NCI-H146 treated with DMSO at 0.1 percent for 48 hours (cell line): ENCODE results near the gene SLC7A4.
"Not testable (repeated sequence)": the region's sequence is repeated elsewhere in the genome, so short reads cannot be mapped to it uniquely, and the experiment has no call there.

ENCODE experiments used
- DNase-seq: peaks from one replicate; lab custom pipeline; 2025; ENCODE audit not compliant: unreplicated experiment; lab: John Stamatoyannopoulos, UW

Gene SLC7A4

DNA sequence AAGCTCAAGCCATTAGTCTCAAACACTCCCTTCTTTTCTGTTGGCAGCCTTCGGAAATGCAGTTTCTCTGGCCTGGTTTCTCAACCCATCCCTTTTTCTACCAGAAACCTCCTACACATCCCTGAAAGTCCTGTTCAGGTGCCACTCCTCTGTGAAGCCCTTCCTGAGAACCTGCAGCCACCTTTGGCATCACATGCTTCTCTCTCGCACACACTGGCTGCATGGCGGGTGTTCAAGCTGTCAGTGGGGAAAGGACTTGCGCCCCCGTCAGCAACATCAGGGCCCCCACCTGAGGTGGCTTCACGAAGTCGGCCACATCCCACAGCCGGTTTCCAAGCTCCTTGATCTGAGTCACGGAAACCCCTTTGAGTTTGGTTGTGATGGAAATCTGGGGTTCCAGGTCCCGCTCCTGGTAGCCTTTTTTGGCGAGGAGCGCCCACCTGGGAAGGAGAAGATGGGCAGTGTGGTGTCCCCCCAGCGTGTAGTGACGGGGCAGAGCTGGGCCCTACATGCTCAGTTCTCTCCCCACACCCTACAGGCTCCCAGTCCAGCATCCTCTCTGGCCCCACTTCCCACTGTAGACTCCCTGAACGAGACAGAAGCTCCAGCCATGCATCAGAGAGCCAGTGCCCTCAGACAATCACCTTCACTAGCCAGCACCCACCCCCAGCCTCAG lies 11.6 kb upstream of the SLC7A4 start:
- DNase-seq: no peak

DNA sequence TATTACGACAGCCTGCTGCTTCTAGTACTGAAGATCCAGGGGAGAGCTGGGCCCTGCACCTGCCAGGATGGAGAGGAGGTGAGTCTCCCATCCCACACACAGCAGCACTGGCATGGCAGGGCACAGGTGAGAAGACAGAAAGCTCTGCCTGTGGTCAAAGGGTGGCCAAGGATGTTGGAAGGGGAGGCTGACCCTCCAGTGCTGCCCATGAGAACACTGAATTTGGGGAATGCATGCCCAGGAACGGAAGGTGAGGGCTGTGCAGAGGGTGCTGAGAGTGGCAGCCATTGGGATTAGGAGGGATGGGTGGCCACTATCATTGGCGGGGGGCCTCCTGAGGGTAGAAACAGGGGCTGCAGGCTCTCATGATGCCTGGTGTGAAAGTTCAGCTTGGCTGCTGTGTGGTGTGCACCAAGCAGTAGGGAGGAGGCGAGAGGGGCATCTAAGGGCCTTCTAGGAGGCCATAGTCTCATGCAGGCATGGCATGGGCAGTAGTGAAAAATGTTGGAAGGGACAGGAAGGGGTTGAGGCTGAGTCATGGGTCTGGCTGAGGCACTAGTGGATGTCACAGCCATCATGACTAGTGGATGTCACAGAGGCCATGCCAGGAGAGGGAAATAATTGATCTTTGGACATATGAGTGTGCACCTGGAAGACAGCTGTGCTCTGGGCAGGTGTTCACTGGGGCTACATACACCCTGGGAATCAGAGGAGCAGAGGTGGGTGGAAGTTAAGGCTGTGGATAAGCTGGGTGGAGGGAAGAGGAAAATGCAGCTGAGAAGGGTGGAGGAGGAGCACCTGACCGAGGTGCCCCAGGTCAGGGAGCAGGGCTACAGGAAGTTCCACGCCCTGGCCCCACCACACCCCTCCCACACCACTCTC lies 10.9 kb upstream of the SLC7A4 start:
- DNase-seq: no peak

DNA sequence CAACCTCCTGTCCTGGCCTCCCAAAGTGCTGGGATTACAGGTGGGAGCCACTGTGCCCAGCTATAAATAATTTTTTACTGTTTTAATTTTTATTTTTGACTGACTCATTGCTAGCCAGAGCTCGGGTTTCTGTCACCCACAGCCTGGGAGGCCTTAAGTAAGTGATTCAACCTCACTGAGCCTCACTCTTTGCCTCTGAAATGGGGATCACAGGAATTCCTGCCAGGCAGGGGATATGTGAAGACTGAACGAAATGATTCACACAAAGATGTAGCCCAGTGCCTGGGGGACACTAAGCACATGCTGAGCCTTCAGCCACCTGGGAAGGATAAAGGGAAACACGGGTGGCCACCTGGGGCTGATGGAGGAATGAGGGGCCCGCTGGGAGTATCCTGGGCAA lies 9.6 kb upstream of the SLC7A4 start:
- DNase-seq: no peak

DNA sequence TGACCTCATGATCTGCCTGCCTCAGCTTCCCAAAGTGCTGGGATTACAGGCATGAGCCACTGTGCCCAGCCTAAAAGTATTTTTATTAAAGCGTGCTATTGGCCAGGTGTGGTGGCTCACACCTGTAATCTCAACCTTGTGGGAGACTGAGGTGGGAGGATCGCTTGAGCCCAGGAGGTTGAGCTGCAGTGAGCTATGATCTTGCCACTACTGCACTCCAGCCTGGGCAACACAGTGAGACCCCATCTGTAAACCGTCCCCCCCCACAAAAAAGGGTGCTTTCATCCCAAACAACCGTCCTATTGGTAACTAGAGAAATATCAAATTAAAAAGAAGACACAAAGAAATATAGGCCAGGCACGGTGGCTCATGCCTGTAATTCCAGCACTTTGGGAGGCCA lies 6.8 kb upstream of the SLC7A4 start:
- DNase-seq: not testable (repeated sequence)

DNA sequence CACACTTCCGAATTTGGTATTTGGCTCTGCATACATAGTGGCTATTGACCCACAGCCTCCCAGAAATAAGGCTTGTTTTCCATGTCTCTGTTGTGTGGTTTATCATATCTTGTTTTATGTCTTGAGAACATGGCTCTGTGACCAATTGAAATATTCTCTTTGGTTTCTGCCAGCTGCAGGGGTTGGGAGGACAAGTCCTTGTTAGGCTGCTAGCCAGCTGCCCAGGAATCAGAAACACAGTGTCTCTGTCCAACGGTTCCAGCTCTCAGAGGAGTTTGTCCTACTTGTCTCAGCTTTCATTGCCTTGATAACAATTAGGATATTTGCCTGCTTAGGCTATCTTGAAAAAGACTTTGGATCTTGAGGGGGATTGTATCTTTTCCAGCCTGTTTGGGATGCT lies 6.0 kb upstream of the SLC7A4 start:
- no peak for DNase-seq

DNA sequence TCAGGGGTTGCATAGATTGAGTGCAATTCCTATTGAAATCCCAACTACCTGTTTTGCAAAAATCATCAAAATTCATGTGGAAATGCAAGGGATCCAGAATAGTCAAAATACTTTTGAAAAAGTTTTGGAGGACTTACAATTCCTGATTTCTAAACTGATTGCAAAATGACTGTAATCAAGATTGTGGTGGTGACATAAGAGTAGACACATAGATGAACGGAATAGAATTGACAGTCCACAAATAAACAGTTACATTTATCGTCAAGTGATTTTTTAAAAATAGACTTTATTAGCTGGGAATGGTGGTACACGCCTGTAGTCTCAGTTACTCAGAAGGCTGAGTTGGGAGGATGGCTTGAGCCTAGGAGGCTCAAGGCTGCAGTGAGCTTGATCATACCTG lies 2.6 kb upstream of the SLC7A4 start:
- DNase-seq: no peak

DNA sequence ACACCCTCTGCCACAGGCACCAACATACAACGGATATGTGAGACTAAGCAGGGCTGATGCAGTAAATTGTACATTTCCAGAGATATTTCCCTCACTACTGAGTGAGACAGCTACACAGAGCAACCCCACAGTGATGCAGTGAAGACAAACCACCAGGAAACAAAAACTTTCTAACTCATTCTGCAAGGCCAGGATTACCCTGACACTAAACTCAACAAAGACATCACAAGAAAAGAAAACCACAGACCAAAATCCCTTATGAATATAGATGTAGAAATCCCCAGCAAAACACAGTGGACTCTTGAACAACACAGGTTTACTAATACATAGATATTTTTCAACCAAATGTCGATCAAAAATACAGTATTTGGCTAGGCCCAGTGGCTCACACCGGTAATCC lies 1.5 kb upstream of the SLC7A4 start:
- no peak for DNase-seq

DNA sequence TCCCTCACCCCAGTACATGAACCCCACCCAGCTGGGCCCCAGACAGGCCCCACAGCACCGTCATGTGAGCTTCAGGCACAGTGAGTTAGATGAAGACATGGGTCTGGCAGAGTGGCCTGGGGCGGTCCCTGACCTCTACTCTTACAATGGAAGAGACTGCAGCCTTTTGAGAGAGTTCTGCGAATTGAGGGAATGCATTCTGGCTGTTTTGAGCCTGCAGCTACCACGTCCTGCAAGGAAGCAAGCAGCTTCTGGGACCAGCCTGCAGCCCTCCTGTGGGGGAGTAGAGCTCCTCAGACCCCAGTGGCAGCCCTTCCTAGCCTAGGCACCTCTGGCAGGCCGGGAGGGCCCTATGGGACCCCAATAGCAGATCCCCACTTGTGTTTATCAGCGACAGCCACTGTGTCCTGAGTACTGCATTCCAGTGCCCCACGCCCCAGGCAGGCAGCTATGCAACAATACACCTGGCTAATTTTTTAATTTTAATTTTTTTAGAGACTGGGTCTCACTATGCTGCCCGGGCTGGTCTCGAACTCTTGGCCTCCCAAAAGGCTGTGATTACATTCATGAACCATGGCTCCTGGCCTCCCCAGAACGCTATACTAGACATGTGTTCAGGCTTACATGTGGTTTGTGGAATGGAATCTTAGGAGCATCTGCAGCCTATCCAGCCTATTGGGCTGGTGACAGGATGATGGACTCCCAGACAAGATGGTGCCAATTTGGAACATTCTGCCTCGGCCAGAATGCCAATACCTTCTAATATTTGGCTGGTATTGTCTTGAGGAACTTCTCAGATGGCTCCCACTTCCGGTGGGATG lies 717 bp upstream of the SLC7A4 start:
- DNase-seq: no peak

DNA sequence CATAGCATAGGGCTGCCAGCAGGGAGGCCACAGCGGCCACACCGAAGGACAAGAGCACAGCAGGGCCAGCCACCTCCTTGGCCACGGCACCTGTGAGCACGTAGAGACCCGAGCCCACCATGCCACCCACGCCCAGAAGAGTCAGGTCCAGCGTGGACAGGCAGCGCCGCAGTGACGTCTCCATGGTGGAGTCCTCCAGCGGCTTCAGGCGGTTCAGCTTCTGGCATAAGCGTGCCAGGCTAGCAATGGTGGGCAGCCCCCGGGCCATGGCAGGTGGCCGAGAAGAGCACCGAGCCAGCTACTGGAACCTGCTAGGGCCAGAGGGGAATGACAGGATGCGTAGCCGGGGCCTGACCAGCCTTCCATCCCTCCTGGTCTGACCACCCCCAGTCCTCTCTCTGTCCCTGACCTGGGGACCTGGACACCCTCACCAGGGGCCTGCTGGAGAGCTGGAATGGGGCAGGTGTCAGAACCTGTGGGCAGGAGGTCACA lies 770 bp downstream of the SLC7A4 start:
- DNase-seq: no peak

DNA sequence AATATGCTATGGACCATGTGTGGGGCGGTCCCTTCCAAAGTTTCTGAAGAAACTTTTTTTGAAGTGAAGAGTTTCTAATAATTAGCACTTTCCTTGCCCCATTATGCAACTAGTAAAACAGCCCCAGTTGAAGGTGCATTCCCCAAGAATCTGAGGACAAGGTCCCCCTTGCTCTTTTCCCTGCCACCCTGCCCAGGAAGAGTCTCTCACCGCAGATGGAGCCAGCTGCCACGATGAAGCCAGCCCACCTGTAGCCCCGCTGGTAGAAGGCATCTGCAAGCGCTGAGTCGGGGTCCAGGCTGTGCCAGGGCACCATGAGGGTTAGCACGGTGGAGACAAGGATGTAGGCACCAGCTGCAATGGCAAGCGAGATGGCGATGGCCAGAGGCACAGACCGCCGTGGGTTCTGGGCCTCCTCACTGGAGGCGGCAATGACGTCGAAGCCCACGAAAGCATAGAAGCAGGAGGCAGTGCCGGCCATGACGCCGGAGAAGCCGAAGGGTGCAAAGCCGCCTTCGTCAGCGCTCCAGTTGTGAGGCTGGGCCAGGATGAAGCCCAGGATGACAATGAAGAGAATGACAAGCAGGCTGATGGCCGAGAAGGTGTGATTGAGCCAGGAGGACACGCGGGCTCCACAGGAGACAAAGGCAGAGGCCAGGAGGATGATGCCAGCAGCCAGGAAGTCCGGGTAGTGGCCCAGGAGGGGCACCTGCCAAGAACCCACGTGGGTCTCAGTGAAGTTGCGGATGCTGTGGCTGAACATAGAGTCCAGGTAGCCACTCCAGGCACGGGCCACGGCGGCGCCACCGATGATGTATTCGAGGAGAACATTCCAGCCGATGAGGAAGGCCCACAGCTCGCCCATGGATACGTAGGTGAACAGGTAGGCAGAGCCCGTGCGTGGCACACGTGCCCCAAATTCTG lies 1.5 kb downstream of the SLC7A4 start:
- no peak for DNase-seq

DNA sequence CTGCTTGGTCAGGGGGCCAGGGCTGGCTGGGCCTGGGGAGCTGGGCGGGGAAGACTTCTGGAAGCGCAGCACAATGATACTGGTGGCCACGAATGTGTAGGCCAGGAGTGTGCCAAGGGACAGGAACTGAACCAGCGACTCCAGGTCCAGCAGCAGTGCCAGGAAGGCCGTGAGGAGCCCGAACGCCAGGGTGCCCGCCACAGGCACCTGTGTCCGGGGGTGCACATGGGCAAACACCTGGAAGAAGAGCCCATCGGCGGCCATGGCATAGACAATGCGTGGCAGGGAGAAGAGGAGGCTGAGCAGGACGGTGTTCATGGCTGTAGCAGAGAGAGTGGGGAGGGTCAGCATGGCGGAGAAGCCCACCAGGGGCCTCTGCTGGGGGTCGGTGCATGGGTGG lies 2.3 kb downstream of the SLC7A4 start:
- no peak for DNase-seq

DNA sequence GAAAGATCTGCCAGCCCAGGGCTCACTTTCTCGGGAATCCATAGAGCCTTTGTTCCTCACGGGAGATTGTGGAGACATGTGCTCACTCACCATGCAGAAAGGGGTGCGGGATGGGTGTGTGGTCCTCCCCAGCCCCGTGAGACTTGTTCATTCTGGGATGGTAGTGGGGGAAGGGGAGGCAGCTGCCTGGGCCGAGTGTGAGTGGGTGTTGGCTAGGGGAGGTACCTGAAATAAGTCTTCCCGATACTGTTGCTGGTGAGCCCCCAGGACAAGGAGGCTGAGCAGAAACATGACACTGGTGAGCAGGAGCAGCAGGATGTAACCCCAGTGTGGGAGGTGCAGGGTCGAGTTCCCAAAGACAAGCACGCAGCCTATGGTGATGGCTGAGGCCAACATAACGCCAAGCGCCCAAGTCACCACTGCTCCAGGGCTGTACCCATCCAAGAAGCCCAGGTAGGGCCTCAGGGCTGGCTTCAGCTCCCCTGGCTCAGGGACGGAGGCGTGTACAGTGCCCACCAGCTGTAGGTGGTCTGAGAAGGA lies 2.8 kb downstream of the SLC7A4 start:
- no peak for DNase-seq

DNA sequence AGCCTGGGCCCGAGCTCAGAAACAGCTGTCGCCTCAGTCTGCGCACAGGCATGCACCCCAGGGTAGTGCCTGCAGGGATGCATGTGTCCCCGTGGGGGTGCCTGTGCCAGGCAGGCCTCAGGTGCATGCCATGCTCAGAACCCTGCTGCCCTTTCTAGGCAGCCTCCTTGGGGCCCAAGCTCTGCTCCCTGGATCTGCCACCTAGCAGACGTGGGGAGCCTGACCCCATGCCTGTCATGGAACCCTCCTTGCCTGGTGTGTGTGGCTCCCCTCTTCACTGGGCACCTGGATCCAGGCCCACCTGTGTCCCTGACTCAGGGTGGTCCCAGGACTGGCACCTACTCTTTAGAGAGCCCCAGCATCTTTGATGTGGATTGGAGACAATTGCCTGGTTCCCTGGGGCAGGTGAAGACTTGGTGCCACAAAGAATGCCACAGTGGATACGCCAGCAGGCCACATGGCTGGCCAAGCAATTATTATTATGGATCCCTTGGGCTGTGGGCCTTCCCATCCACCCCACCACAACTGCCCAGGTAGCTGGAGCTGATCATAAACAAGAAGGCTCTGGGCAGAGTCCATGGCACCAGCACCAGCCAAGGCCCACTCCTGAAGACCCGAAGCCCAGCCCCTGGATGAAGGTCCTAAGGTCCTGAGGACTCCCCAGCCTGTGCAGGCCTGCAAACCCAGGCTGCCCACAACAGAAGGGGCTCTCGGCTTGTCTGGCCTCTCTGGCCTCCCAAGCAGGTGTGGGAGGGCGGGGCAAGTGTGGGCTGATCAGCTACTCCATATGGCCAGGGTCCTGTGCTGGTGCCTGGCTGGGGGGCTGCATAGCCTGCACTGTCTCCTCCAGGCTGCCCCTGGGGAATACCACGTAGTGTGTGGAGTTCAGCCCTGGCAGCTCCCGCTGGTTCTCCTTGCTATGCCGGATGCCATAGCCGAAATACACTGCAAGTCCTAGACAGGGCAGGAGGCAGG lies 3.8 kb downstream of the SLC7A4 start:
- no peak for DNase-seq

DNA sequence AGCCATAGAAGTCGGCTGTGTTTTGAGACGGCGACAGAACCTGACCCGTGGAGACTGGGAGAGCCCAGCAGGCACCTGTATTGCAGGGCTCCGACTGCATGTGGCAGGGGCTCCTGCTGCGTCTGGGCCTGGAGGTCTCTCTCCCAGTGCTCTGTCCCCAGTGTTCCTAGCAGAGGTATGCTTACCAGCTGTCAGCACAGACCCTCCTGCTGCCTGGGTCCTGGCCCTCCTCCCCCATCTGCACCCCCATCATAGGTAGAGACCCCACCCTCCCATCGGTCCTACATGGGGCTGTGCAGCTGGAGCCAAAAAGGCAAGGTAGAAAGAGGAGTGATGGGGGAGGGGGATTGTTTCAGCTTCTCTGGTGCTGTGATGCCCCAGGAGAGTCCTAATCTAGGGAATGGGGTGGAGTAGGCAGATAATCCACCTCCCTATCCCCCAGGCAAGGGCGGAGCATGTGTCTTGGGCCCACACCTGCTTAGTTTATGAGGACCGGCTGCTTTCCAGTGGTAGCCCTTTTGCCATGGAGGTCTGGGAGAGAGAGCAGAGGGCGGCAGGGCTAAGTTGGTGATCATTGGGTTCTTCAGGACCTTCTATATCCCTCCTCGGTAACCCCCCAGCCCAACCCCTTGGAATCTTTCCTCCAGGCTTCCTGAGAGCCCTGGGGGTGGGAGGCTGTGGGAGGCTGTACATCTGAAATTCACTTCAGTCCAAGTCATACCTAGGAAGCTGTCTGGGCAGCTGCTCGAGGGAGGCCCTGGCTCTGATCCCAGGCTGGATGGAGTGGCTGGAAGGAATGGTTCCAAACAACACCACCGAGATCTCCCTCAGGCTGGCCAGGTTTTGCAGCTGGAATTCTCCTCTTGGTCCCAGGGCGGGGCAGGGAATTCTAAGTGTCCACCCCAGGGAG lies 5.3 kb downstream of the SLC7A4 start:
- no peak for DNase-seq

DNA sequence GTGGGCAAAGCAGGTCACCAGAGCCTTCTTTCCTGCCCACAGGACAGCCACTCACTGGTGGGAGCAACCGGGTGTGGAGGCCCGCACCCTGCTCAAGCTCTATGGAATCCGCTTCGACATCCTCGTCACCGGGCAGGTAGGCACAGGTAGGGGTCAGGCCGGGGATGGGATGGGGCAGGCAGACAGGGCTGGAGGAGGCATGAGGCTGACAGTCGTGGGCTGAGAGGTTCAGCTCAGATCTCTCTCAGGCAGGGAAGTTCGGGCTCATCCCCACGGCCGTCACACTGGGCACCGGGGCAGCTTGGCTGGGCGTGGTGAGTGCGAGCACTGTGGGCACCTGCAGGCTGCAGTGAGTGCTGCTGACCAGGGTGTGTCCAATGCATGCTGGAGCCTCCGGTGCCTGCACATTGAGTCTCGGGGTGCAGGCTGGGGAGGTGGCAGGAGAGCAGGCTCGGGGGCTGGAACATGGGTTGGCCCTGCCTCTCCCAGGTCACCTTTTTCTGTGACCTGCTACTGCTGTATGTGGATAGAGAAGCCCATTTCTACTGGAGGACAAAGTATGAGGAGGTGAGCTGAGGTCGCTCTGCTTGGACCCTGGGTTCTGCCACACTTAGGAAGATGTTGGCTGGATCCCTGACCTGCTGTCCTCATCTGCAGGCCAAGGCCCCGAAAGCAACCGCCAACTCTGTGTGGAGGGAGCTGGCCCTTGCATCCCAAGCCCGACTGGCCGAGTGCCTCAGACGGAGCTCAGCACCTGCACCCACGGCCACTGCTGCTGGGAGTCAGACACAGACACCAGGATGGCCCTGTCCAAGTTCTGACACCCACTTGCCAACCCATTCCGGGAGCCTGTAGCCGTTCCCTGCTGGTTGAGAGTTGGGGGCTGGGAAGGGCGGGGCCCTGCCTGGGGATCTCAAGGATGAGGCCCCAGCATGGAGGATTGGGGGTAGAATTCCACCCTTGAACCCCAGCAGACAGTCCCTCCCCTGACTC lies 6.3 kb downstream of the SLC7A4 start:
- DNase-seq: no peak

DNA sequence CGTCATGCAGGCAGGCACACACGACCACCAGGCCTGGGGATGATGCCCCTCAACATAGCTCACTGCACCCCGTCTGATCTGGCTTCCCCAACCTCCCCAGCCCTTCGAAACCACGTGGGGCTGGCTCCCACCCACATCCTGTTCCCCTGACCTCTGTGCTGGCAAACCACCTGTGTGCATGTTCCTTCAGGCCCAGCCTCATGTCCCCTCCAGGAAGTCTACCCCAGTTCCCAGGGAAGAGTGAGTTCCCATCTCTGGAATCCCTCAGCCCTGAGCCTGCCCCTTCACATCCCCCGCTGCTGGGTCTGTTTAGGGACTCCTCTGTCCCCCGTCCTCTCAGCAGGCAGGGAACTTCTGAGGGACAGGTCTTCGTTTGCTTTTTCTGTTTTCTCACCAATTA lies 7.1 kb downstream of the SLC7A4 start:
- DNase-seq: no peak
